NCI-H2081 (cell line): ENCODE results near the gene ACBD4.

Source experiments
- DNase-seq, 2 experiments: peaks; one replicate each; lab custom pipeline; 2025; lab: John Stamatoyannopoulos, UW

The ACBD4 gene

DNA sequence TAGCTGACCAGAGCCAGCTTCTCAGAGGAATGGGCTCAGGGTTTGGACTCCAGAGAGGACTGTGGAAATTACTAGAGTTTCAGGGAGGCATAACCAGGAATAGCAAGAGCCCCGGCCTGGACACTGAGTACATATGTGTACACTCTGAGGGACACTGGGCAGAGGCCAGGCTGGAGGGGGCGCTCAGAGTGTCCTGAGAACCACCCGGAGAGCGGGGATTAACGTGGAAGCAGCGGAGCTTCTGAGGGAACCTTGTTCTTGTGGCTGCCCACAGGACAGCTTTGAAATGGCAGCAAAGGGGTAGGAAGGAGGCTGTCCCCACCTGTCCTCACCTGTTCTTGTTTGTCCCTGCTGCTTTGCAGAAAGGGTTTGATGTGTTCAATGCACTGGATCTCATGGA, 31.0 kb upstream of the ACBD4 start:
- no peak for DNase-seq

GRCh38 chr17:45104907-45105624, 30.4 kb upstream of the ACBD4 start:
- DNase-seq = no peak

DNA sequence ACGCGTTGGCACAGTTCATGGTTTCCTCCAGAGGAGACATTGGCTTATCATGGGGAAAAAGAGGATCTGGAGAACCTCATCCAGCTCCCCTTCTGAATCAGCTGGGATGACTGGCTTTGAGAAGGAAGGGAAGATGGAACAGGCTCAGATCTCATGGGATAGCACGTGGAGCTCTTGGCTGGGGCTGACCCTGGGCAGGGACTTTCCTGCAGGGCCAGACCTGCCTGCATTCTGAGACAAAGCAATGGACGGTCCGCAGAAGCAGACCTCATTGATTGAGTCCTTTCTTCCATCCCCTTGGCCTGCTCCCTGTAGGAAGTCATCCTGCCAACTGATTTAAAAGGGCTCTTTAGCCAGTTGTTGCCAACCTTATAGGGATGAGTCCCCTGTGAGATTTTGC, 29.4 kb upstream of the ACBD4 start:
- no peak for DNase-seq

- no peak for DNase-seq
These were observed 28.9 kb upstream of the ACBD4 start for GRCh38 chr17:45106582-45106981.

- DNase-seq = no peak
These were observed 28.0 kb upstream of the ACBD4 start for GRCh38 chr17:45107293-45108010.

GRCh38 chr17:45108051-45108450, 27.4 kb upstream of the ACBD4 start:
- no peak for DNase-seq

GRCh38 chr17:45108595-45109521, 26.6 kb upstream of the ACBD4 start:
- DNase-seq = no peak

DNA sequence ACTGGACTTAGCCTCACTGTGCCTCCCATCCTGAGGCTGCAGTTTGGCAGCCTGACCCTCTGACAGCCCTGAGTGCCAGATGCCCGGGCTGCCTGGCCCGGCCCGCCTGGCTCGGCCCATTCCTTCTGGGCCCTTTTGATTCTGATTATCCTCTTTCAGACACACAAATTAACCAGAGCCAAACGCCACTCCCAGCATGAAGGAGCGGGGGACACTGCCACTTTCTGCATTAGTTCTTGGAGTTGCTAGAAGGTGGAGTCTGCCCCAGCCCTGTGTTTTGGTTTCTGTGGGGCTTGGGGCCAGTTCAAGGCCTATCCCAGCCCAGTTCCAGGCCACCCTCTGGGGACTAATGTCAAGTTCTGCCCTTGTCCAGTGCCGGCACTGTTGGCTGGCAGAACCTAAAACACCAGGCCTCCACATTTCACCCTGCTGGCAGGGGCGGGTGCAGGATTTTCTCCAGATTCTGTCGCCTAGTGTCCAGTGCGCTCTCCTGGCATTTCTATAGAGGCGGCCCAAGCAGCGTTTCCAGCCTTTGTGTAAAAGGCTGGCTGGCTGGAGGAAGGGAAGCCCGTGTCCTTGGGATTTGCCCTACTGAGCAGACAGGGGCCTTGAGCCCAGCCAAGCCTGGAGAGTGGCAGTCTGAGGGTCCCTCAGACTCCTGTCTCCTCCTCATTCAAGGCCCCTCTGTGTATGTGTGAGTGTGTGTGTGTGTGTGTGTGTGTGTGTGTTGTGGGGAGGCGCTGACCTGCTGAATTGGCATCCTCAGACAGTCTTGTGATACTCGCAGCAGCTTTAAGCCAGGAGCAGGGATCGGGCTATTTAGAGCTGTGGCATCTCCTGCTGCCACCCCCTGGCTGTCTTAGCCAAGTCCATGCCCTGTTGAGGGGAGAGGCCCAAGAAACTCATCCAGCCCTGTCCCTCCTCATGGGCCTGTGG, 24.5 kb upstream of the ACBD4 start:
- no peak for DNase-seq

- no peak for DNase-seq
These were observed 23.6 kb upstream of the ACBD4 start for GRCh38 chr17:45111850-45112249.

DNA sequence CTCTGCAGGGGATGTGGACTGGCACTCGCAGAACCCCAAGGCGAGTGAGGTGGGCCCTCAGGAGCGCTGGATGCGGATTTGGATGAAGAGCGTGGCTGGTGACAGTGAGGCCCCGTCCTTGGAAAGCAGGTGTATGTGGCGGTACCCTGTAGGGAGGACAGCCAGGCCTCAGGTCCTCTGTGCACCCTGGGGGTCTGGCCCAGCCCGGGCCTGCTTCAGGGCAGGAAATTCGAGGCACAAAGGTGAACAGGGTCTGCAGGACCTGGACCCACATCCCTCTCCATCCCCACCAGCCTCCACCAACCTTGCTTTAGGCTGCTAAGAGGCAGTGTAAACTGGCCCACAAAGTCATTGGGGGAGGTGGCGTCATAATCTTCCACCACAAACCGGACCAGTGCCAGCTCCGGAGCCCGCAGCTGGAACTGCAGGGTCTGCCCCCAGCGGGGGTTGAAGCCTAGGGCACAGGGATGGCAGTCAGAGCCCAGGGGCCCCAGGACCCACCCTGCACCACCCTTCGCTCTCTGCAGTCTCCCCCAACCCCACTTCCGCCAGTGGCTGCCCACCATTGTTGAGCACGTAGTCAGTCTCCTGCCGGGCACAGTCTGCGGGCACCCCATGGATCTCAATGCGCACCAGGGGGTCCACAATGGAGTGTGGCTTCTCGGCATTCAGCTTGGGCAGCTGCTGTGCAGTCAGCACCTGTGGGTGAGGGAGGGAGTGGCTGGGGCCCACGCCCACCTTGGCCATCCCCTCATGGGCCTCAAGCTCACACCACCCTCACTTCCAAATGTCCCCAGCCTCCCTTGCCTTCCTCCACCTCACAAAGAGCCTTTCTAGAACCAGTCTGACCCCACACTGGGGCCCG, 22.7 kb upstream of the ACBD4 start:
- DNase-seq = no peak

GRCh38 chr17:45113424-45113754, 22.1 kb upstream of the ACBD4 start:
- no peak for DNase-seq

- DNase-seq = no peak
These were observed 21.2 kb upstream of the ACBD4 start for GRCh38 chr17:45114117-45114932.

- no peak for DNase-seq
These were observed 20.4 kb upstream of the ACBD4 start for GRCh38 chr17:45115015-45115625.

- no peak for DNase-seq
These were observed 19.6 kb upstream of the ACBD4 start for GRCh38 chr17:45115871-45116270.

DNA sequence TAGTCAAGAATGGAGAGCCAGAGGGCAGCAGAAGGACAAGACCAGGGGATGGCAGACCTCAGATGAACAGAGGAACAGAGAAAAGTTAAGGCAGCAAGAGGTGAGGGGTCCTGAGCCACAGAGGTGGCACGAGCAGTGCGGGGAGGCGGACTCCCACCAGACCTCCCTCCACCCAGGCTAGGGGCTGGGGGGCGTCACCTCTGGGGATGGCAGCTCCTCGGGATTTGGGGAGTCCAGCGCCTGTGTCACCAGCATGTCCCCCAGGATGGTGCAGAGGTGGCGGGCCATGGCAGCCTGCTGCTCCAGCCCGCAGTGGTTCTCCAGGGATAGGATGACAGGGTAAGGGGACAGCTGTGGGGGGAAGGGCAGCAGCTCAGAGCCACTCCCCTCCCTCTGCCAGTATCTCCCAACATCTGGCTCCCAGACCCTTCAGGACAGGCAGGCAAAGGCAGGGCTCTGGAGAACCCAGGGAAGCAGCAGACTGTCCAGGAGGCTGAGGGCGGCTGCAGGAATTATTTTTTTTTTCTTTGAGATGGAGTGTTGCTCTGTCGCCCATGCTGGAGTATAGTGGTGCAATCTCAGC, 19.0 kb upstream of the ACBD4 start:
- DNase-seq = no peak

DNA sequence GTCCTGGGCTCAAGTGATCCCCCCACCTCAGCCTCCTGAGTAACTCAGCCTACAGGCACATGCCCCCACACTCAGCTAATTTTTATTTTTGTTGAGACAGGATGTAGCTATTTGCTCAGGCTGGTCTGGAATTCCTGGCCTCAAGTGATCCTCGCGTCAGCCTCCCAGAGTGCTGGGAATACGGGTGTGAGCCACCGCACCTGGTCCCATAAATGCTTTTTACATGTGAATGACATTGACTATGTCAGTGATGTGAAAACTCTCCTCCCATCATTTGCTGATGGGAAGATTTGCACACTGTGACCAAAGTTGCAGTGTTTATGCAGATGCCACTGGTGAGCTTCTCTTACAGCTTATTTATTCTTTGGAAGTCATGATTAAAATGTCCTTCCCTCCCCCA, 18.2 kb upstream of the ACBD4 start:
- DNase-seq = no peak

DNA sequence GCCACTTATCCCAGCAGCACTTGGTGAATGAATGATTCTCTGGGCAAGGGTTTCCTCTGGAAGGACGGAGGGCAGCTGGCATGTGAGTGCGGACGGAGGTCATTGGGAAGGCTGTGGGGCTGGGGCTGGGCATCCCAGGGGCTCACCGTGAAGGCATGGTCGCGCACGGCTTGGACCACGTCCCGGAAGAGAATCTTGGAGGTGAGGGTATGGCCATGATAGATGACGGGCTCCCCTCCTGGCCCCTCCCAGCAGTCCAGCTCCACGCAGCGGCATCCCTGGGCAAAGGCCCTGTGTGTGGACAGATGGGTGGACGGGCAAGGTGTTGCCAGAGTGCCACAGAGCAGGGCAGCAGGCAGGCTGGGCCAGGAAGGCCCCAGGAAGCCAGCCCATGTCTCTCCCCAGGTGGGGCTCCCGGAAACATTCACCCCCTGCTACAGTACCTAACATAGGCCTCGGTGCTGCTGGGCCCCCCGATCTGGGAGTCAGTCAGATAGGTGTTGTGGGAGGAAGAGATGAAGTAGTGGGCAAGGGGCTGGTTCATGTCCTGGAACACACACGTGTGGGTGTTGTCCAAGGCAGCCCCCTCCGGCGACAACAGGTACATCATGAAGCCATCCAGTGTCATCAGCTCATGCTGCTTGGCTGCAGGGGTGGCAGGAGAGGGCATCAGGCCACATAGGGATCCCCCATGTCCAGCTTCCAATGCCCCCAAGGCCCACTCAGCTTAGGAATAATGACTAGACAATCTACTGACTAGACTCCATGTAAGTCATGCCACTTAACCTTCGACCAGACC, 17.4 kb upstream of the ACBD4 start:
- no peak for DNase-seq

GRCh38 chr17:45118691-45119090, 16.8 kb upstream of the ACBD4 start:
- no peak for DNase-seq
